Measurements from ENCODE around the gene MPV17L2. TPM values are rescaled to one million over a fixed set of nuclear protein-coding genes. Genes with fewer than 3 reads are reported as not detected.

The MPV17L2 gene
- polyA plus RNA-seq, 1 donor, result 8.6 TPM

DNA sequence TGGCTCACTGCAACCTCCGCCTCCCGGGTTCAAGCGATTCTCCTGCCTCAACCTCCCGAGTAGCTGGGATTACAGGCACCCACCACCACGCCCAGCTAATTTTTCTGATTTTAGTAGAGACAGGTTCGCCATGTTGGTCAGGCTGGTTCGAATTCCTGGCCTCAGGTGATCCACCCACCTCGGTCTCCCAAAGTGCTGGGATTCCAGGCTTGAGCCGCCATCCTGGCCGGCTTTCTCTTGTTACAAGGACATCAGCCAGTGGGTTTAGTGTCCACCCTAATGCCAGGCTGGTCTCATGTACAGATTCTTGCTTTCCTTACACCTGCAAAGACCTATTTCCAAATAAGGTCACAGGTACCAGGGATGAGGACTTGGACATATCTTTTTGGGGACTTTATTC lies 33.2 kb upstream of the MPV17L2 start:
- no peak for DNase-seq

GRCh38 chr19:18160493-18160970 lies 32.5 kb upstream of the MPV17L2 start:
- no peak for DNase-seq

DNA sequence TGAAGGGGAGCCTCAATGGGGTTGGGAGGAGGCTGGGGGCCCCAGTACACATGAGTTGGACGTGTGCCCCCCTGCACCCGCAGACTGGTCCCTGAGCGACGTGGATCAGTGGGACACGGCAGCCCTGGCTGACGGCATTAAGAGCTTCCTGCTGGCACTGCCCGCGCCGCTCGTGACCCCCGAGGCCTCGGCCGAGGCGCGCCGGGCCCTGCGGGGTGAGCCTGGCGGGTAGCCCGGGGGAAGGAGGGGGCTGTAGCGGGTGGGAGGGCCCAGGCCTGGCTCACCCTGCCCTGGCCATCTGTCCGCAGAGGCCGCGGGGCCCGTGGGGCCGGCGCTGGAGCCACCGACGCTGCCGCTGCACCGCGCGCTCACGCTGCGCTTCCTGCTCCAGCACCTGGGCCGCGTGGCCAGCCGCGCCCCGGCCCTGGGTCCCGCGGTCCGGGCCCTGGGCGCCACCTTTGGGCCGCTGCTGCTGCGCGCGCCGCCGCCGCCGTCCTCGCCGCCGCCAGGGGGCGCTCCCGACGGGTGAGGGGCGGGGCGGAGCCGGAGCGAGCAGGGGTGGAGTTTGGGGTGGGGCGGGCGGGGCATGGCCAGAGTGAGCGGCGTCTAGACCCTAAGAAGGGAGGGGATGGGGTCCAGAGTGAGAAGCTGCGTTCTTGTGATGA lies 31.9 kb upstream of the MPV17L2 start:
- DNase-seq, result peak; percentile 49

DNA sequence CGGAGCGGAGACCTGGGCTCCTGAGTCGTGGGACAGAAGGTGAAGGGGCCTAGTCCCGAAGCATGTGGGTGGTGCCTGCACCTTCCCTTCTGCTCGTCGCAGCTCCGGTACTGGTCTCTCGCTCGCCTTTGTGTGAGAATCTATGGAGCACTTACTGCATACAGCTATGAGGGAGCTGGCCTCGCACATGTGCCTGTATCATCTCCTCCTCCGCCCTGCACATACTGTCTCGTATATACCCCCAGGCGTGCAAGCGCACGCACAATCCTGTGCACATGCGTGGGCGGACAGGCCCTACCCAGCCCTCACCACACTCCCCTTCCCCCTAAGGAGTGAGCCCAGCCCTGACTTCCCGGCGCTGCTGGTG lies 31.4 kb upstream of the MPV17L2 start:
- DNase-seq, result no peak

DNA sequence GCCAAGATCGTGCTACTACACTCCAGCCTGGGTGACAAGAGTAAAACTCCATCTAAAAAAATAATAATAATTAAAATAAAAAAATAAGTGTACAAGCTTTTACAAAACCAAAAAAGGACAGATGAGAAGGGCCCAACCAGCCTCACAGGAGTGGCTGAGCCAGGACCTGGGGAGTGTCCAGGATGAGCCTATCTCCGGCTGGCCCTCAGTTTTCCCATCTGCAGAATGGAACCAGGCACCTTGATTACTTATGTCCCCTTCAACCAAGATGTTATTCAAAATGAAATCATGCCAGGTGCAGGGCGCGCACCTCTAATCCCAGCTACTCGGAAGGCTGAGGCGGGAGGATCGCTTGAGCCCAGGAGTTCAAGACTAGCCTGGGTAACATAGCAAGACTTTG lies 28.9 kb upstream of the MPV17L2 start:
- DNase-seq, result no peak

DNA sequence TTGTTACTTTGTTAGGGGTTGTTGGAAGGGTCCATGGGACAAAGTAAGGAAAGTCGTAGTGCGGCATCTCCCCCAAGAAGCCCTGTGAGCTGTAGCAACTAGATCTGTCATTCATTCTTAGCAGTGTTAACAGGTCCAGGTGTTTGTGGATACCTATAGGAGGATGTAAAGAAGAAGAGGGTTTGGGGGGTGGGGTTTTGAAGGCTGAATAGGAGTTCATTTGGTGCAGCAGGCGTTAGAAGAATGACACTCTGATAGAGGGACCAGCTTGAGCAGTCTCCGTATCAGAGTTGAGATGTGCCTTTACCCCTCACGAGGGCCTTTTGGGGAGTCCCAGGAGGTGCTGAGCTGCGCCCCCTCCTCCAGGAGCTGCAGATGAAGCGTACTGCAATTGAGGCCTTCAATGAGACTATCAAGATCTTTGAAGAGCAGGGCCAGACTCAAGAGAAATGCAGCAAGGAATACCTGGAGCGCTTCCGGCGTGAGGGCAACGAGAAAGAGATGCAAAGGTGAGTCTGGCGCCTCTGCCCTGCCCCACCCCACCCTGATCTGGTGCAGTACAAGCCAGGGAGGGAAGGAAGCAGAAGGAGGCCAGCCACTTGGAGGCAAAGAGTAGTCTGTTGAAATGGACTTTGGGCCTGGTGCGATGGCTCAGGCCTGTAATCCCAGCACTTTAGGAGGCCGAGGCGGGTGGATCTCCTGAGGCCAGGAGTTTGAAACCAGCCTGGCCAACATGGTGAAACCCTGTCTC lies 27.0 kb upstream of the MPV17L2 start:
- DNase-seq, result no peak

- DNase-seq, result no peak
Observed at GRCh38 chr19:18167011-18167410, 26.0 kb upstream of the MPV17L2 start.

DNA sequence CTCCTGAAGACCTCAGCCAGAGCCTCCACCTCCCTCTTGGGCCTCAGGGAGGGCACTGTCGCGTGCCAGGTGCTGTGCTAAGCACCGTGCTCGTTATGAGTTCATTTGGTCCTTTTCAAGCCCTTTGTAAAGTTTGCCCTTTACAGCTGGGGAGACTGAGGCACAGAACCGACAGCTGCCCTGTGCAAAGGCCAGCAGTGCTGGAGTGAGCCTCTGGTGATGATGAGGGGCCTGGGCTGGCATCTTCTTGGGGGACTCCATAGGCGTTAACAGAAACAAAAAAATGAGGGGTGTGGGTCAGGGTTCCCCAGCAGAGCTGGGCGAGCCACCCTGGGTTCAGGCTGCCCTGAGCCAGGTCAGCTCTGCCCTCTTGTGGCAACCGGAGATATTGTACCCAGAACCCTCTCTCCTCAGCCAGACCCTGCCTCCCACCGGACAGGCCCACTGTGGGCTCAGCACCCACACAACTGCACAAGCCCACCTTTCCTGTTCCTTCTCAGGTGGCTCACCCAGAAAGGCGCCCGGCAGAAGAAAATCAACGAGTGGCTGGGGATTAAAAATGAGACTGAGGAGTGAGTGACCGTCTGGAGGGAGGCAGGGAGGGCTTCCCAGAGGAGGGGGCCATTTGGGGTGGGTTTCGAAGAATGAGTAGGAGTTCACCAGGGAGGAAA lies 24.9 kb upstream of the MPV17L2 start:
- no peak for DNase-seq

GRCh38 chr19:18168673-18169381 lies 24.2 kb upstream of the MPV17L2 start:
- DNase-seq, result no peak

DNA sequence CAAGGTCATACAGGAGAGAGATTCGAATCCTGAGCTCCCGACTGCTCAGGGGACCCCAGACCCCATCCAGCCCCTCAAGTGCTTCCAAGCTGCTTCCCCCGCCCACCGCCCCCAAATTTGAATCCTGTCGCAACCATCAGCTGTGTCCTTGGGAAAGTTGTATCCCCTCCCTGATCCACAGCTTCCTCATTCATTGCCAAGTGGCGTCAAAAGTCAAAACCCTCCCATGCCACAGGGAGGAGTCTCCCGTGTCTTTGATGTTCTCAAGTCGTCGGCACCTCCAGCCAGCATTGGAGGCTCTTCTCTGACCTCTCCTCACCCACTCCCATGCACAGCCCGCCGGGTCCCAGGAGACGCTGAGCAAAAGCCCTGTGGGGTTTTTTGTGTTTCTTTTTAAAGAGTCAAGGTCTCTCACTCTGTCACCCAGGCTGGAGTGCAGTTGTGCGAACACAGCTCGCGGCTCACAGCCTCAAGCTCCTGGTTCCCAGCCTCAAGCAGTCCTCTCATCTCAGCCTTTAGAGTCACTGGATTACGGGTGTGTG lies 22.2 kb upstream of the MPV17L2 start:
- no peak for DNase-seq

- no peak for DNase-seq
Observed at GRCh38 chr19:18171605-18172327, 21.3 kb upstream of the MPV17L2 start.

GRCh38 chr19:18172331-18173053 lies 20.5 kb upstream of the MPV17L2 start:
- no peak for DNase-seq

- no peak for DNase-seq
Observed at GRCh38 chr19:18173054-18173571, 19.9 kb upstream of the MPV17L2 start.

GRCh38 chr19:18173572-18174288 lies 19.3 kb upstream of the MPV17L2 start, which contains the start of gene IFI30:
Gene IFI30, plus strand, starts transcription at chr19:18173813. Its CDS starts 29 bp downstream, at chr19:18173842.
- DNase-seq, result peak; percentile 64

DNA sequence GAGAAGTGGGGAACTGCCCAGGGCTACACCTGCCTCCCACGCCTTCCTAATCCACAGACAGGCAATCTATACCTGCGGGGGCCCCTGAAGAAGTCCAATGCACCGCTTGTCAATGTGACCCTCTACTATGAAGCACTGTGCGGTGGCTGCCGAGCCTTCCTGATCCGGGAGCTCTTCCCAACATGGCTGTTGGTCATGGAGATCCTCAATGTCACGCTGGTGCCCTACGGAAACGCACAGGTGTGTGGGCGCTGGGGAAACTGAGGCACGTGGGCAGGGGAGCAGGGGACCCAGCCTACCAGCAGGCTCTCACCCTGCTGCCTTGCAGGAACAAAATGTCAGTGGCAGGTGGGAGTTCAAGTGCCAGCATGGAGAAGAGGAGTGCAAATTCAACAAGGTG lies 18.0 kb upstream of the MPV17L2 start:
- no peak for DNase-seq

DNA sequence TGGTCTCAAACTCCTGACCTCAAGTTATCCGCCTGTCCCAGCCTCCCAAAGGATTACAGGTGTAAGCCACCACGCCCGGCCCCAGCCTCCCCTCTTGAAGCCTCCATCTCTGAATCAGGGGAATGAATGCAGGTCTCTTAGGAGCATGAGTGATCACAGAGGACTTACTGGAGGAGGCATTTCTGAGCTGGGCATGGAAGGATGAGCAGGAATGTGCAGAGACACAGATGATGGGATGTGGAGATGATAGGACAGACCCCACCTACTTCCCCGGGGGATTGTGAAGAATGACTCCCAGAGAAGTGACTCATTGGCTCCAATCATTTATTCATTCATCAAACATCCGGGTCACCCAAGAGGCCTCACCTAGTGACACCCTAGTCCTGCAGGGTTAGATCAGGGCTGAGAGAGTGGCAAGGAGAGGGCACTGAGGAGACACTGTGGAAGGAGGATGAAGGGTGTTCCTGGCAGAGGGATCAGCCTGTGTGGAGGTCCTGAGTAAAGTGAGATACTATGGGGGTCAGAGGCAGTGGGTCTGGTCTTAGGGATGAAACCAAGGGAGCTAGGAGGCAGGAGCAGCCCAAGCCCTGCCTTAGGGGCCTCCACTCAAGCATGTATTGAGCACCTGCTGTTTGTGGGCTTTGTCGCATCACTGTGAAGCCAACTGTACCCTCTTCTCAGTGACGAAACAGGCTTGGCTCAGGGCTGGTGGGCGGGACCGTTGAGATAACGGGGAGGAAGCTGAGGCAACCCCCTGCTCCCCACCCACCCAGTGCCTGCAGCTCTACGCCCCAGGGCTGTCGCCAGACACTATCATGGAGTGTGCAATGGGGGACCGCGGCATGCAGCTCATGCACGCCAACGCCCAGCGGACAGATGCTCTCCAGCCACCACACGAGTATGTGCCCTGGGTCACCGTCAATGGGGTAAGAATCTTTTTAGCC lies 16.4 kb upstream of the MPV17L2 start:
- no peak for DNase-seq

DNA sequence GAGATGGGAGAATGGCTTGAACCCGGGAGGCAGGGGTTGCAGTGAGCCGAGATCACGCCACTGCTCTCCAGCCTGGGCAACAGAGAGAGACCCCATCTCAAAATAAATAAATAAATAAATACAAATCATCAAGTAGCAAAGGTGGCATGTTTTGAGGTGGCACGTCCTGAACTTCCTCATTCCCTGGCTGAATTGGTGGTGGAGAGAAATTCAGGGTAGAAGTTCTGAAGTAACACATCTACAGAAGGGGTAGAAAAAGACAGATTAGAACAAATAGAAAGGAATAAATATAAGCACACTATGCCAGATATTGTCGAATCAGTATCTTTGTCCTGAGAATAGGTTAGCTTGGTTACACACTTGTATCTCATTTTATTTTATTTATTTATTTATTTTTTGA lies 13.1 kb upstream of the MPV17L2 start:
- DNase-seq, result no peak

- DNase-seq, result no peak
Observed at GRCh38 chr19:18183529-18183928, 9.5 kb upstream of the MPV17L2 start.

- DNase-seq, result no peak
Observed at GRCh38 chr19:18185538-18185937, 7.5 kb upstream of the MPV17L2 start.

Measured in left kidney (tissue), 2 donors.